ENCODE measurements around the gene FAM117B.

The FAM117B gene

DNA sequence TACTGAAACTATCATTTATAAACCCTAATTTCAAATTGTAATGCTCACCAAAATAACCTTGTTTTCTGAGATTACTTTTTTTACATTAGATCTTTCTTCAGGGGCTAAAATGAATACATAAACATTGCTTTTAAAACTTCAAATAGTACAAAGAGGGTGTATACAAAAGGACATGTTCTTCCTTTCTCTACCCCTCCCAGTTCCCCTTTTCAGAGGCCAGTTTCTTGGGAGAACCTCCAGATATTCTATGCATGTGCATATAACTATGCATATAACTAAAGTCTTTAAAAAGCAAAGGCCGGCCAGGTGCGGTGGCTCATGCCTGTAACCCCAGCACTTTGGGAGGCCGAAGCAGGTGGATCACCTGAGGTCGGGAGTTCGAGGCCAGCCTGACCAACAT is 10.6 kb upstream of the FAM117B start:
- Mint-ChIP-seq H3K27me3 (no peaks in the 10 kb centered on the region), H3K27ac (no peak overlapping the region), H3K9me3 (no peaks in the 10 kb centered on the region), H3K4me1 (no peaks in the 10 kb centered on the region), H3K36me3 (no peaks in the 10 kb centered on the region), H3K4me3 (no peak overlapping the region)
- DNase-seq (ENCODE audit: low spot score in 2 of 2) (no peak), ATAC-seq (ENCODE audit: low read depth) (no peak)

DNA sequence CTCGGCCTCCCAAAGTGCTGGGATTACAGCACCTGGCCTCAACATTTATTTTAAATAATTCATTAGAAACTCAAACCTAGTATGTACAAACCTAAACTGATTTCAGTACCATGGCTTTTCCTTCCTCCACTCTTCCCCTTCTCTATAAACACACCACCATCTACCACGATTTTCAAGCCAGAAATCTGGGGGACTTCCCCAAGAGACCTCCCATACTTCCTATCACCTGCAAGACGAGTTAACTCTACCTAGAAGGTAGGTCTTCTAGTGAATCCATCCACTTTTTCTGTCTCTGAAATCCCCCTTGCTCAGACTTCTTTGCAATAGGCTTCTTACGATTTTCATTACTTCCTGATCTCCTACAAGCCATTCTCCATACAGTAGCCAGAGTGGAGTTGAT is 7.7 kb upstream of the FAM117B start:
- H3K4me3 Mint-ChIP-seq: no peak overlapping the region
- no peak overlapping the region for H3K27ac Mint-ChIP-seq
- H3K9me3 Mint-ChIP-seq: no peaks in the 10 kb centered on the region
- no peaks in the 10 kb centered on the region for H3K4me1 Mint-ChIP-seq
- ATAC-seq (ENCODE audit: low read depth) (peak; percentile 71), DNase-seq (ENCODE audit: low spot score in 2 of 2) (no peak)
- no peaks in the 10 kb centered on the region for H3K27me3 Mint-ChIP-seq
- H3K36me3 Mint-ChIP-seq: no peaks in the 10 kb centered on the region

DNA sequence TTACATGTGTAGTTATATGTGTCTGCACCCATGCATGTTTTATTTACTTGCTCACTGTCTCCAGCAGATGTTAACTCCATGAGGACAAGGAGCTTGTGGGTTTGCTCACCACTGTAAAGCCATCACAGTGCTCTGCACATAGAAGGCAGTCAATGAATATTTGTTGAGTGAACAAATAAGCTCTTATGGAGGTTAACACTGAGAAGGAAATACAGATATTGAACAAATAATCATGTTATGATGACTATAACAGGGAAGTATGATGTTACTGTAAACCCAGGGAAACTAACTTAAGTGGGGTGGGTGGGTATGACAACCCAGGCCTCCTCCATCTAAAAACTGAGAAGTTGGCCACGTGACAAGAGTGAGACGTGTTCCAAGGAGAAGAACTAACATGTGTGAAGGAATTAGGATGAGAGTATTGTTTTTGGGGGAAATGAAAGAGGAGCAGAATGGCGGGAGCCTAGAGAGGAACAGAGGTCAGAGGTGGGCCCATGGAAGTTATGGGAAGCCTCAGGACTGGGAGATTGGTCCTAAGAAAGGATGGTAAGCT is 6.0 kb upstream of the FAM117B start:
- Mint-ChIP-seq H3K27me3 (no peaks in the 10 kb centered on the region), H3K36me3 (no peaks in the 10 kb centered on the region), H3K9me3 (no peaks in the 10 kb centered on the region), H3K4me1 (peaks cover 4% of the 10 kb centered on the region), H3K4me3 (no peak overlapping the region), H3K27ac (no peak overlapping the region)
- ATAC-seq (ENCODE audit: low read depth) (no peak), DNase-seq (ENCODE audit: low spot score in 2 of 2) (no peak)

DNA sequence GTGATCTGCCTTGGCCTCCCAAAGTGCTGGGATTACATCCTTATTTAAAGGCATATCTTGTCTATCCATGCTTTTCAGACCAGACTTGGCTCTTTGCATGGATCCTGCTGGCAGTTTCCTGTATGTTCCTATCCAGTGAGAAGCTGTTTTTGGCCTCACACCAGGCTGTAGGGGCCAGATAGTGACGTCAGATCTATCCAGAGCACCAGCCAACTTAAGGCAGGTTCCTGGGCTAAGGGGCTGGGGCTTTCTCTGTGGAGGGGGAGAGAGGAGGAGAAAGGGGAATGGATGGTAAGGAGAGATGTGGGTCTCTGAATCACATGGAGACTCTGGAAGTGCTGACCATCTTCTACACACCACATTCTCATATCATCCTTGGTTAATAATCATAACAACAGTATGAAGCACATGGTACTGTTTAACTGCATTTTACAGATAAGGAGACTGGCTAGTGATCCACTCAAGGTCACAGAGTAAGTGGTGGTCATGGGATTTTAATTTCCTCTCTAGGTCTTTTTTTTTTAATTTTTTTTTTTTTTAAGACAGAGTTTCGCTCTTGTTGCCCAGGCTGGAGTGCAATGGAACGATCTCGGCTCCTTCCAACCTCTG is 2.0 kb upstream of the FAM117B start:
- Mint-ChIP-seq H3K4me3 (no peak overlapping the region), H3K4me1 (peaks cover 19% of the 10 kb centered on the region), H3K27ac (peak overlapping the region; percentile 51), H3K9me3 (no peaks in the 10 kb centered on the region), H3K36me3 (peaks cover 5% of the 10 kb centered on the region), H3K27me3 (no peaks in the 10 kb centered on the region)
- no peak for DNase-seq (ENCODE audit: low spot score in 2 of 2)
- ATAC-seq (ENCODE audit: low read depth): no peak

DNA sequence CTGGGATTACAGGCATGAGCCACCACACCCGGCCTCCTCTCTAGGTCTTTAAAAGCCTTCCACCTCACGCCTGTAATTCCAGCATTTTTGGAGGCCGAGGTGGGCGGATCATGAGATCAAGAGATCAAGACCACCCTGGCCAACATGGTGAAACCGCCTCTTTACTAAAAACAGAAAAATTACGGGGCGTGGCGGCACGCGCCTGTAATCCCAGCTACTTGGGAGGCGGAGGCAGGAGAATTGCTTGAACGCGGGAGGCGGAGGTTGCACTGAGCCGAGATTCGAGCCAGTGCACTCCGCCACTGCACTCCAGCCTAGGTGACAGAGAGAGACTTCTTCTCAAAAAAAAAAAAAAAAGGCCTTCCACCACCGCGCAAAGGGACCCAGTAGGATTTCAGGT is 1.3 kb upstream of the FAM117B start:
- DNase-seq (ENCODE audit: low spot score in 2 of 2): no peak
- Mint-ChIP-seq H3K4me1 (peaks cover 24% of the 10 kb centered on the region), H3K36me3 (peaks cover 9% of the 10 kb centered on the region), H3K9me3 (no peaks in the 10 kb centered on the region), H3K27ac (peak overlapping the region; percentile 94), H3K27me3 (no peaks in the 10 kb centered on the region), H3K4me3 (no peak overlapping the region)
- no peak for ATAC-seq (ENCODE audit: low read depth)

DNA sequence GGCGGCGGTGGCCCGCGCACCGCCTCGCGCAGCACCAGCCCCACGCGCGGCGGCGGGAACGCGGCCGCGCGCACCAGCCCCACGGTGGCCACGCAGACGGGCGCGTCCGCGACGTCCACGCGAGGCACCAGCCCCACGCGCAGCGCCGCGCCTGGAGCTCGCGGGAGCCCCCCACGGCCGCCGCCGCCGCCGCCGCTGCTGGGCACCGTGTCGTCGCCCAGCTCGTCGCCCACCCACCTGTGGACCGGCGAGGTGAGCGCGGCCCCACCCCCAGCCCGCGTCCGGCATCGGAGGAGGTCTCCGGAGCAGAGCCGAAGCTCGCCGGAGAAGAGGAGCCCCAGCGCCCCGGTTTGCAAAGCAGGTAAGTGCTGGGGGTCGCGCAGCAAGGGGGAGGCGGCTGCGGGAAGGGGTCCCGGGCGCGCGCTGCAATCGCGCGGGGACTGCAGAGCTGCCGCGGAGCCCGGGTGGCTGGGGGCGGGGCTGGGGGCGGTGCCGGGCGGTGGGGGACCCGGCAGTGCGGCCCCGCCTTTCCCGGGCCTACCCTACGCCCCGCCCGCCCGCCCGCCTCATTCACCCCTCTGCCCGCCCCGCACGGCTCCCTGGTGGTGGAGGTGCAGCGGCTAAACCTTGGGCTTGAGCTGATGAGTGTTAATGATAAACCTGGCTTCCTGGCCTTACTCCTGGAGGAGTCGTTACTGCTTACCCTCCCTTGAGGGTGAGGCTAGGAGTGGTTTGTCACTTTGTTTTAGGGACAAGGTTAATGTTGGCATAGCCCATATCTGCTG is 851 bp downstream of the FAM117B start:
- peak; percentile 69 to 73 for DNase-seq (ENCODE audit: low spot score in 2 of 2)
- Mint-ChIP-seq H3K4me3 (peak overlapping the region; percentile 97), H3K4me1 (peaks cover 34% of the 10 kb centered on the region), H3K36me3 (peaks cover 11% of the 10 kb centered on the region), H3K9me3 (no peaks in the 10 kb centered on the region), H3K27ac (peak overlapping the region; percentile 97), H3K27me3 (no peaks in the 10 kb centered on the region)
- peak; percentile 54 for ATAC-seq (ENCODE audit: low read depth)

DNA sequence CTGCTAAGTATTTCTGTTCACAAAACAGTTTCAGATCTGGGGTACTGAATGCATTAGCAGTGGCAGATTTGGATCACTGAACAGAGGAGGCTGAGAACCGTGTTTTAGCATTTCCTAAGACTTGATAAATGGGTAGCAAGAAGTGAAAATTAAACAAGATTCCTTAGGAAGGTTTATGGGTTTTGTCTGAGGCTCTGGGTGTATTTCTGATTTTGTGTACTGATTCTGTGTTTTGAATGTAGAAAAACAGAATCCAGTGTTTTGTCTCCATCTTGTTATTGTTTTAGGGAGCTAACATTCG is 1.4 kb downstream of the FAM117B start:
- Mint-ChIP-seq H3K9me3 (peaks cover 2% of the 10 kb centered on the region), H3K36me3 (peaks cover 13% of the 10 kb centered on the region), H3K4me1 (peaks cover 38% of the 10 kb centered on the region), H3K27me3 (no peaks in the 10 kb centered on the region), H3K4me3 (peak overlapping the region; percentile 97), H3K27ac (peak overlapping the region; percentile 97)
- no peak for DNase-seq (ENCODE audit: low spot score in 2 of 2)
- peak; percentile 2 for ATAC-seq (ENCODE audit: low read depth)

DNA sequence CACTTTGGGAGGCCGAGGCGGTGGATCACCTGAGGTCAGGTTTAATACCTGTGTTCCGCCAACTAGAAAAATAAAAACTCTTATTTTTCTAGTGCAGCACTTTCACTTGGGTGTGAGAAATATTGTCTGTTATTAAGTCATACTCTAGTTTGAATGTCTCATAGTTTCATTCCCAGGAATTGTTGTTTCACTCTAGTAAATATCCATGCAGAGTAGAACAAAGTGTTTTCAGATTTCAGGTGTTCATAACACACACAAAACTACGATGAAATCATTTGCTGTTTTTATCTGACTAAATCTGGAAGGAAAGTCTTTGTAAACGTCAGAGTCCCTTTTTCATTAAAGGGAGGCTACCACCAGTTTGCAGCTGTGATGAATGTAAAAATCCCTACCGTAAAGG is 4.0 kb downstream of the FAM117B start:
- ATAC-seq (ENCODE audit: low read depth): no peak
- Mint-ChIP-seq H3K9me3 (peaks cover 2% of the 10 kb centered on the region), H3K27me3 (no peaks in the 10 kb centered on the region), H3K4me3 (peak overlapping the region; percentile 42), H3K4me1 (peaks cover 38% of the 10 kb centered on the region), H3K27ac (peak overlapping the region; percentile 76), H3K36me3 (peaks cover 13% of the 10 kb centered on the region)
- DNase-seq (ENCODE audit: low spot score in 2 of 2): no peak

DNA sequence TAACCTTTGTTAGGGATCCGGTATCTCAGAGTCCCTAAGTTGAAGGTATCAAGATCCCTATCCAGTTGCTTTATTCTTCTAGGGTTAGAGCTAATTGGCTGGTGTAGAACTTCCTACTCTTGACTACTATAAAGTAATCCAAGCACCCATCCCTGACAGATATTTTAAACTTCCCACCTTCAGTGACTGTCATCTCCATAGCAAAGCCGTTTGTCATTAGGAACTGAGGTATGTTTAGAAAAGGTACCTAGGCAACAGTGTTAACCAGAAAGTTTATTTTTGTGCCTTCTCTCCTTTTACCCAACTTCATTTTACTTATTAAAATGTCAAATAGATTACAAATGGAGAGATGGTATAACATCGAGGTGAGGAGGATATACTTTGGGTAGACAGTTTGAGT is 4.5 kb downstream of the FAM117B start:
- H3K27me3 Mint-ChIP-seq: no peaks in the 10 kb centered on the region
- H3K9me3 Mint-ChIP-seq: peaks cover 2% of the 10 kb centered on the region
- H3K27ac Mint-ChIP-seq: peak overlapping the region; percentile 76
- H3K4me1 Mint-ChIP-seq: peaks cover 34% of the 10 kb centered on the region
- DNase-seq (ENCODE audit: low spot score in 2 of 2) (no peak), ATAC-seq (ENCODE audit: low read depth) (no peak)
- H3K4me3 Mint-ChIP-seq: peak overlapping the region; percentile 42
- peaks cover 13% of the 10 kb centered on the region for H3K36me3 Mint-ChIP-seq

DNA sequence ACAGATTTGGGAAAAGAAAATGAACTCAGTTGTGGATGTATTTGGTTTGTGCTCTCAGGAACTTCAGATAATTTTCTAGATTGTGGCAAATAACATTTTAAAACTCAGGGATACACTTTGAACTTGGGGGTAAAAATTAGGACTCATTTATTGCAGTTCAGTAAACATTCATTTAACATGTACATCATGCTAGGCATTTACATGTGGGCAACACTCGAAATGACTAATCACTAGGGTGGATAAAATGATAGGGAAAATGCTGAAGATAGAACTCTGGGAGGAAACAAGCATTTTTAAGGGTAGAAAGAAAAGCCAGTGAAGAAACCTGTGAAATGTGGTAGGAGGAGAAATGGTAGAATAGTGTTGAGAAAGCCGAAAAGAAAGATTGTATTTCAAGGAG is 7.8 kb downstream of the FAM117B start:
- H3K9me3 Mint-ChIP-seq: peaks cover 2% of the 10 kb centered on the region
- H3K36me3 Mint-ChIP-seq: peaks cover 8% of the 10 kb centered on the region
- no peaks in the 10 kb centered on the region for H3K27me3 Mint-ChIP-seq
- H3K4me3 Mint-ChIP-seq: no peak overlapping the region
- no peak overlapping the region for H3K27ac Mint-ChIP-seq
- DNase-seq (ENCODE audit: low spot score in 2 of 2) (no peak), ATAC-seq (ENCODE audit: low read depth) (no peak)
- peaks cover 38% of the 10 kb centered on the region for H3K4me1 Mint-ChIP-seq

DNA sequence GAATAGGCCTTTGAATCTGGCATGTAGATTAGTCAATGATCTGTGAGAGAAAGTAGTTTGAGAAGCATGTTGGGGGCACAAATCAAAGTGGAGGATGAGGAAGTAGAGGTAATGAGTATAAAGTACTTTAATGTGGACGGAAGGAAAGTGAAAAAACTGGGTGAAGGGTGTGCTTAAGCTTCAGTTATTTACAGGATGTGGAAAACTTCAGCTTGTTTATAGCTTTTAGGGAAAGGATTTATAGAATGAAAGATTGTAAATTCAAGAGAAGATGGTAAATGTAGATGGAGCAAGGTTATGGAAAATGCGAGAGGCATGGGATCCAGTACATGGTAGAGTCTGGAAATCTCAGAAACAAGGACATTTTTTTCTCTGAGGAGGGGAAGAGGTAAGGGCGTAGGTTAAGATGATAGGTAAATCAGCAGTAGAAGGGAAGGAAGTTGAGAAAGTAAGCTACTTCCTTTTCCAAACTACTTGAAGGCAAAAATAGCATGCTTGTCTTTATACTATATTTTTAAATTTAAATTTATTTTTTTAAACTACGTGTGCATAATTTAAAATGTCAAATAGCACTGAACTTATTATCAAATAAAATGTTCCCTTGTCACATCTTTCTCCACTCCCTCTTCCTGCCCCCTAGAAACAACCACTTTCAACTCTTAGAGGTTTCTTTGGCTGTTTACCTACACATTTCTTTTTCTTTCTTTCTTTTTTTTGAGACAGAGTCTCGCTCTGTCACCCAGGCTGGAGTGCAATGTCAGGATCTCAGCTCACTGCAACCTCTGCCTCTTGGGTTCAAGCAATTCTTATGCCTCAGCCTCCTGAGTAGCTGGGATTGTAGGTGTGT is 8.5 kb downstream of the FAM117B start:
- H3K4me1 Mint-ChIP-seq: peaks cover 39% of the 10 kb centered on the region
- DNase-seq (ENCODE audit: low spot score in 2 of 2) (no peak), ATAC-seq (ENCODE audit: low read depth) (peak; percentile 75)
- no peaks in the 10 kb centered on the region for H3K27me3 Mint-ChIP-seq
- no peak overlapping the region for H3K27ac Mint-ChIP-seq
- peaks cover 5% of the 10 kb centered on the region for H3K36me3 Mint-ChIP-seq
- peaks cover 2% of the 10 kb centered on the region for H3K9me3 Mint-ChIP-seq
- peak overlapping the region; percentile 59 for H3K4me3 Mint-ChIP-seq

DNA sequence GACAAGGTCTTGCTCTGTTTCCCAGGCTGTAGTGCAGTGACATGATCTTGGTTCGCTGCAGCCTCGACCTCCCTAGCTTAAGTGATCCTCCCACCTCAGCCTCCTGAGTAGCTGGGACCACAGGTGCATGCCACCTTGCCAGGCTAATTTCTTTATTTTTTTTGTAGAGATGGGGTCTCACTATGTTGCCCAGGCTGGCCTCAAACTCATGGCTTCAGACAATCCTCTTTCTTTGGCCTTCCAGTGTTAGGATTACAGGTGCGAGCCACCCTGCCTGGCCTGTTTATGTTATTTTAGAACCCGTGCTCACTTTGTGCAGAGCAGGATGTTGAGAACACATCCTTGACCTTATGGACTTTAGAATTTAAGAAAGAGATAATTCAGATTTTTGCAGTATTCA is 17.4 kb downstream of the FAM117B start:
- H3K27me3 Mint-ChIP-seq: no peaks in the 10 kb centered on the region
- ATAC-seq (ENCODE audit: low read depth) (no peak), DNase-seq (ENCODE audit: low spot score in 2 of 2) (no peak)
- H3K36me3 Mint-ChIP-seq: peaks cover 6% of the 10 kb centered on the region
- no peaks in the 10 kb centered on the region for H3K9me3 Mint-ChIP-seq
- peaks cover 52% of the 10 kb centered on the region for H3K4me1 Mint-ChIP-seq
- H3K4me3 Mint-ChIP-seq: no peak overlapping the region
- H3K27ac Mint-ChIP-seq: peak overlapping the region; percentile 45

DNA sequence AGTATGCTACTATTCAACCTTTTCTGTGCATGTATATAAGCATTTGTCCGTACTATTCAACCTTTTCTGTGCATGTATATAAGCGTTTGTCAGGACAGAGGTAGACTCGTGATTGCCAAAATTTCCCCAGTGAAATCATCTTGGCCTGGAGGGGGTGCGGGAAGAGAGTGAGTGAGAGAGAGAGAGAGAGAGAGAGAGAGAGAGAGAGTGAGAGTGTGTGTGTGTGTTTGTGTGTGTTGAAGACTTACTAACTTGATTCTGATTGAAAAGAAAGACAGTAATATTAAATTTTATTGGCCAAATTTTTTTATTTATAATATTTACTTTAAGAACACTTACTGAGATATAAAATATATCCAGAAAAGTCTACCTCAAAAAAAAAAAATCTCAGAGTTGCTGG is 19.1 kb downstream of the FAM117B start:
- Mint-ChIP-seq H3K4me1 (peaks cover 59% of the 10 kb centered on the region), H3K27me3 (no peaks in the 10 kb centered on the region), H3K27ac (peak overlapping the region; percentile 46), H3K4me3 (peak overlapping the region; percentile 56), H3K9me3 (no peaks in the 10 kb centered on the region), H3K36me3 (peaks cover 6% of the 10 kb centered on the region)
- ATAC-seq (ENCODE audit: low read depth) (no peak), DNase-seq (ENCODE audit: low spot score in 2 of 2) (no peak)

DNA sequence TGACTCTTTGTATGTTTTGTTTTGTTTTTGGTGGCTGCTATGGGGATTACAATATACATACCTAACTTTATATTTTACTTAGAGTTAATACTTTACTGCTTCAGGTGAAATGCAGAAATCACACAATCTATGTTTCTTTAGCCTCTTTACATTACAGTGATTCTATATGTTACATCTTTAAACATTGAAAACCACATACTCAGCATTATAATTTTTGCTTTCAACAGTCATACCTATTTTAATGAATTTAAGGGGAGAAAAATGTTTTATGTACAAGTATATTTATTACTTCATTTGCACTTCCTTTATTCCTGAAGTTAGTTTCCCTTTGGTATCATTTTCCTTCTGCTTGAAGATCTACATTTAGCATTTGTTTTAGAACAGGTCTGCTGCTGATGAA is 23.1 kb downstream of the FAM117B start:
- Mint-ChIP-seq H3K4me3 (no peak overlapping the region), H3K27ac (peak overlapping the region; percentile 93), H3K27me3 (no peaks in the 10 kb centered on the region), H3K36me3 (peaks cover 9% of the 10 kb centered on the region), H3K4me1 (peaks cover 59% of the 10 kb centered on the region), H3K9me3 (no peaks in the 10 kb centered on the region)
- no peak for ATAC-seq (ENCODE audit: low read depth)
- no peak for DNase-seq (ENCODE audit: low spot score in 2 of 2)
